DOHH2 (cell line): ENCODE results near the gene HSPBP1.

Source experiments
- CTCF ChIP-seq: fragments of 200-600 bp; sonication (generic); IDR thresholded peaks from one replicate; pipeline ENCODE4 v1.5.1; 2014; ENCODE audit warnings: antibody characterized with exemption, mild to moderate bottlenecking, low read depth, low read length; ENCODE audit not compliant: poor library complexity, severe bottlenecking
- EZH2phosphoT487 ChIP-seq: fragments of 200-600 bp; sonication (generic); IDR thresholded peaks from 2 replicates; pipeline ENCODE4 v1.6.1; 2017; ENCODE audit warnings: borderline replicate concordance, mild to moderate bottlenecking, antibody characterized with exemption, low read length, moderate library complexity, mixed read lengths

GRCh38 chr19:55257461-55258420, 22.2 kb downstream of the HSPBP1 start:
- no peak for TF ChIP-seq CTCF
- no peak for TF ChIP-seq EZH2phosphoT487
